CD4-positive, alpha-beta T cell treated with Interleukin-12 subunit alpha and Interleukin-12 subunit beta, for 1 hour (primary cell): ENCODE data around the gene DPP6.

Experiments used
- DNase-seq: peaks from one replicate; pipeline ENCODE4 v3.0.0-alpha.2; 2020

DPP6 gene

GRCh38 chr7:154568346-154568745 is 516.1 kb downstream of the DPP6 start:
- no peak for DNase-seq

DNA sequence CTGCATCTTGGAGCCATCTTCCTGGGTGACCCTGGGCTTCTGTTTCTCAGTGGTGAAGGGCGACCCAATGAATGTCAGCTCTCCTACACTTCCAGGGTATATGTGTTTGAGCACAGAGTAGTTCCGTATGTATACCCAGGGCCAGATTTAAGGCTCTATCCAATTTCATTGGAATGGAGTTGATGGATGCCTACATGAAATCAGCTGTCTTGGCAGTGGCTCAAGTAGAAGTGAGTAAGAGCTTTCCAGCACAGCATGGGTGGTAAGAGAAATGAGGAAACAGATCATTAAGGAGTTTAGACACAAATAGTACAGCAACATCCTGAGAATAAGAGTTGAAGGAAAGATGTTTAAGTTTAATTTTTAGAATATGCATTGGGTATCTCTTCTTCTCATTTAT is 517.7 kb downstream of the DPP6 start:
- DNase-seq = no peak

DNA sequence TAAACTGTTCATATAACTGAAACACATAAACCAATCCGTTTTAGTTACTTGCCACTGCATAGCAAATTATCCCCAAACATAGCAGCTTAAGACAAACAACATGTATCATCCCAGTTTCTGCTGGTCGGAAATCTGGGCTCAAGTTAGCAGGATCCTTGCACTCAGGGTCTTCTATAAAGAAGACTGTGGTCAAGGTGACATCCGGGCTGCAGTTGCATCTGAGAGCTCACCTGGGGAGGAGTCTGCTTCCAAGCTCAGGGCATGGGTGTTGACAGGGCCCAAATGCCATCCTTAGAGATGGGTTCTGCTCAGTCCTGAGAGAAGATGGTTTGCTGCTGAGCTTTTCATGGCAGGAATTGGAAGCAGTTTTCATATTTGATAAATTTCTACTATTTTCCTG is 519.6 kb downstream of the DPP6 start:
- no peak for DNase-seq

- no peak for DNase-seq
These were observed 522.0 kb downstream of the DPP6 start for GRCh38 chr7:154574235-154574634.

GRCh38 chr7:154575497-154575896 is 523.3 kb downstream of the DPP6 start:
- no peak for DNase-seq

- no peak for DNase-seq
These were observed 524.4 kb downstream of the DPP6 start for GRCh38 chr7:154576604-154577003.

DNA sequence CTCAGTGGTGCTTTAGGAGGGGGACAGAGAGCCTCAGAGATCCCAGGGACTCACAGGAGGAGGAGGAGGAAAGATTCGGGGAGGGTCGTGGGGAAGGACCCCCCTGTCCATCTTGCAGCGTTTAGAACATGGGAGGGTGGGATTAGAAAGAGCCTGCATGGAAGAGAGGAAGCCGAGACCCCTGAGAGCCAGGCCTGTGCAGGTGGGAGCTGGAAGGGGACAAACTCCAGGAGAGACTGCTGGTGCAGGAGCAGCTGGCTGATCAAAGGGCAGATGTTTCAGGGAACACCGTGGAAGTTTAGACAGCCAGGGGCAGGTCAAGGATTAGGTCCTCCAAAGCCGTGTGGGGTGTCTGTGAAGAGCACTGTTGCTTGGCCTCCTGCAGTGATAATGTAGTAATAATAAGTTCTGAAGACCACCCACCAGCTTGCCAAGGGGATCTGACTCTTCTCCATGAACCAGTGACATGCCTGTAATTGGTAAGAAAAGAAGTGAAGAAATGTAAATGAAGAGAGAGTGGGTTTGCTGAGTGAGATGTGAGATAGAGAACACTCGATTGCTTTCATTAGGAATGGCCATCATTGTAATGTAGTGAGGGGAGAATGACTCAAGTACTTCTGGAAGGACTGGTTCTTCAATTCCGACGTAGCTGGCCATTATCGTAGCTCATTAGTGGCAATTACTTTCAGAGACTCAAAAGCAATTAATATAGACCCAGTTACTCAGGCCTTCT is 525.1 kb downstream of the DPP6 start:
- DNase-seq = no peak

GRCh38 chr7:154578336-154578735 is 526.1 kb downstream of the DPP6 start:
- DNase-seq = no peak

DNA sequence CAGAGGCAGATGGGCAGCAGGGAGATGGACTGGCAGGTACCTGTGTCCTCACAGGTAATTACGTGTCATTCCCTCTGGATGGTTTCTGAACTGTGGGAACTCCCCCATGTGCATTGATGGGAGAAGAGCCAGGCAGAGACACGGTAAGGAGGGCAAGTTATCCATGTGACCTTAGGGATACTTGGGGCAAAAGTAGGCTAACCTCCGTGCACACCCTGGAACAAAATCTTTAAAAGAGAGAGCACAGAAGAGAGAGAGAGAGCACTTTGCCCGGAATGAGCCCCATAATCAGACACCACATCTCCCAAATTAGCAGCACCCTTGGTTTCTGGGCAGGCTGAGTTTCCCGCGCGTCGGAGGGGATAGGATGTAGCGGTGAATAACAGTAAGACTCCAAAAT is 527.5 kb downstream of the DPP6 start:
- DNase-seq = no peak

- DNase-seq = no peak
These were observed 529.2 kb downstream of the DPP6 start for GRCh38 chr7:154581251-154581890.

DNA sequence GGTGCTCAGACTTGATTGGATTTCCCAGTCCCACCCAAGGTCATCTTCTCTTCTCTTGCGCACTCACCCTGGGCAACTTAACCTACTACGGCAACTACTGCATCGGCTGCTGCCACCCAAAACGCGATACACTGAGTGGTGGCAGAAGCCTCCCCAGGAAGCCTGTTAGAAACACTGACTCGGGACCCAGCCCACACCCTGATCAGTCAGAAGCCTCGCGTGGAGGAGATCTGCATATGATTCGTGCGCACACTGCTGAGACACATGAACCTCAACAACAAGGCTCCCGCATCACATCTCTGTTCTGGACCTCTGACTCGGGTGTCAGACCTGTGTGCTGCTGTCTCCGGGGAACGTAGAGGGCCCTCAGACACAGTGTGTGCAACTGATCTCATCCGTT is 531.3 kb downstream of the DPP6 start:
- no peak for DNase-seq

GRCh38 chr7:154584352-154585252 is 532.4 kb downstream of the DPP6 start:
- DNase-seq = no peak

DNA sequence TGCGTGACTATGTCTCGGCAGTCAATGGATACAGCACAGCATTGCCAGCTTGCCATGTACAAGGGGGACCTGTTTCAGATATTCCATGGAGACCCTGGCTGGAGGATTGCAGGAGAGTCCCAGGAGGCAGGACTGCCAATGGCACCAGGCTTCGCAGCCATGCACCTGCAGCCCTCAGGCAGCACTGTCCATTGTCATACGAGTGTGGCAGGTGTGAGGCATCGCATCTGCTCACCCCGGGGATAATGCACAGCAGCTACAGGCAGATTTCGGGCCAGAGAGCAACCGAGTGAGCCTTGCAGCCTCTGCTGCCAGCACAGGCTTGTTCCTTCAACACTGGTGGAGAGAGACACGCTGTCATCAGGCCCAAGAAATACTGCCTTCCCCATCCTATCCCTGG is 535.6 kb downstream of the DPP6 start:
- DNase-seq = no peak

GRCh38 chr7:154591544-154591943 is 539.3 kb downstream of the DPP6 start:
- no peak for DNase-seq

DNA sequence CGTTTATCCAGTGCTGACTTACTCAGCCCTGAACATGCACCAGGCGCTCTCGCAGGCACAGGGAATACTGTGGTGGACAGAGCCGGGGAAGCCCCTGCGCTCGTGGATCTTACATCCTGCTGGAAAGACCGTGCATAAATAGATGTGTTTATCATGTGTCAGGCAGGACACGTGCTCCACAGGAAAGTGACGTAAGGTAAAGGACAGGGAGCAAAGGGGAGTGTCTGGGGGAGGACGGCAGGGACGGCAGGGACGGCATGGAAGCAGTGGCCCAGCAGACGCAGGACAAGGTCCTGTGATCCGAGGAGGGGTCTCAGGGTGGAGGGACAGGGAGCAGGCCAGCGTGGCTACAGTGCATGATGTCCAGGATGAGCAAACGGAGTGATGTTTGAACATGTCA is 540.2 kb downstream of the DPP6 start:
- DNase-seq = no peak

GRCh38 chr7:154598396-154598795 is 546.2 kb downstream of the DPP6 start:
- DNase-seq = no peak

DNA sequence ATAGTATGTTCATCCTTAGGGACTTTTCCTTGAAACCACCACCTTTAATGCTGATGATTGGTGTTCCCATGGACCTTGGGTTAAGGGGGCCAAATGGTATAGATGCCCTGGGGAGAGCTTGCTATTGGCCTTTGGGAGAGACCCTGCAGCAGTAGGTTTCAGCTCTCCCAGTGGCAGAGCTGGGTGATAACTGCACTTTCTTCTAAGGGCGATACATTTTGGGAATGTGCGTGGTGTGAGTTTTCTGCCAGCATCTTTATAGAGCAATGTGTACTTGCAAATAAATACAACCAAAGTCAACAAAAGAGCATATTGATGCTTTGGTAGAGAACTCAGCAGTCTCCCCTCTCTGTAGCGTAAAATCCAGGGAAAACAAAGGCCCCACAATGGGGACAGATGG is 546.7 kb downstream of the DPP6 start:
- DNase-seq = no peak

- DNase-seq = no peak
These were observed 558.7 kb downstream of the DPP6 start for GRCh38 chr7:154610903-154611302.

- DNase-seq = no peak
These were observed 561.6 kb downstream of the DPP6 start for GRCh38 chr7:154613811-154614210.

- no peak for DNase-seq
These were observed 568.0 kb downstream of the DPP6 start for GRCh38 chr7:154620141-154620755.

DNA sequence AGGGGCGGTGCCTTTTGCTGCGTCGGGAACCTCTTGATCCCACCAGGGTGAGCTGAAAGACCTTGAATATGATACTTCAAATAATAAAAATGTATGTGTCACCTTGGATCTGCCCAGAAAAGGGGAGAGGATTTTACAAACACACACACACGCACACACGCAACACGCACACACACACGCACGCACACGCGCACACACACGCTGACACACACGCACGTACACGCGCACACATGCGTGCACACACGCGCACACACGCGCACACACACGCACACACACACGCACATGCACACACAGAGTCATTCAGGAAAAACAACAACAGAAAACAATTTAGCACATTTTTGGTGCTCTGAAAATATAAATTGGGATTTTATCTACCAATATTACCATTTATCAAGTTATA is 571.2 kb downstream of the DPP6 start:
- DNase-seq = no peak

DNA sequence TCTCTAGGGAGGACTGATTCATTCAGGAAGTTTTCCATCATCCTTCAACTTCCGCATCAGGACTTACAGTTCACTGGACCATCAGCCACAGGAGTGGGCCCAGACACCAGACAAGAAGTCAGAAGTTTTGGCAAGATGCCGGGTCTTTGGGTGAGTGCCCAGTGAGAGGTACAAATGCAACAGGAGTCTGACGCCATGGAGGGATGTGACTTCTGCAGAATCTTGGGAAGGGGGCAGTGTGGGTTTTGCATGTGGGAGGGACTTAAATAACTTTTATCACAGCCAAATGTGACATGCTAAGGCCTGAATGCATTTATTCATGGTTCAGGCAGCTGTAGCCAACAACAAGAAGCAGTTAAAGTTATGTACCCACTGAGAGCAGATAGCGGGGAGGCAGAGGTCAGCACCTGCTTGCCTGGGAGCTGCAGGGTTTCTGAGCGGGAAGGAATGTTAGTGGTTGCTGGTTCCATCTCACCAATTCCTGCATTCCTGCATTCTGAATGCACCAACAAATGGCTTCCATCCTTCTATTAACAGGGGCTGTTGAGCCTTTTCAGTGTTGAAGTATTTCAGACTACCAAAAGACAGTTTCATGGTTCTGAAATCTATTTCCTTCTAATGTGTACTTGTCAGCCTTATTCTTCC is 575.6 kb downstream of the DPP6 start:
- DNase-seq = no peak

GRCh38 chr7:154628556-154628955 is 576.4 kb downstream of the DPP6 start:
- no peak for DNase-seq
